GM21526 (cell line): Measurements from ENCODE around the gene HHLA2.

Experiments
- ATAC-seq: cut with Tn5 transposase; IDR thresholded peaks from one replicate; pipeline ENCODE4 v1.9.1; 2021; ENCODE audit warnings: moderate library complexity; ENCODE audit not compliant: unreplicated experiment, low FRiP score

HHLA2 gene

GRCh38 chr3:108412121-108412750 is 115.9 kb downstream of the HHLA2 start:
- ATAC-seq: no peak

- ATAC-seq: no peak
Measured at GRCh38 chr3:108414007-108414406, 117.7 kb downstream of the HHLA2 start.

GRCh38 chr3:108415661-108416060 is 119.3 kb downstream of the HHLA2 start:
- no peak for ATAC-seq

GRCh38 chr3:108416111-108416869 is 119.9 kb downstream of the HHLA2 start:
- ATAC-seq: no peak

GRCh38 chr3:108420926-108421325 is 124.6 kb downstream of the HHLA2 start:
- no peak for ATAC-seq
